B cell (primary cell): ENCODE measurements around the gene CADM1. TPM values are rescaled to one million over a fixed set of nuclear protein-coding genes. Genes with fewer than 3 reads are reported as not detected.

ENCODE experiments used
- ATAC-seq: fragments of 200-7000 bp; cut with Tn5 transposase; one replicate; pipeline ENCODE4 v1.10.0; 2021; ENCODE audit warnings: low read depth, mild to moderate bottlenecking, moderate number of reproducible peaks, moderate library complexity
- CTCF ChIA-PET: fragments of 350-600 bp; sonication (Branson Sonifier 250); formaldehyde crosslinking; loops from one replicate; lab custom pipeline; 2021; ENCODE audit warnings: antibody characterized with exemption, inconsistent platforms; lab: Charles Lee
- POLR2A ChIA-PET: fragments of 350-600 bp; sonication (Branson Sonifier 250); formaldehyde crosslinking; loops from one replicate; lab custom pipeline; 2021; ENCODE audit warnings: antibody characterized with exemption; lab: Charles Lee
- DNase-seq: peaks from one replicate; pipeline ENCODE4 v3.0.0; 2013
- H2AFZ ChIP-seq: 2 replicates; pipeline ENCODE4 v1.6.1; 2012; ENCODE audit warnings: mild to moderate bottlenecking, low read depth, low read length; ENCODE audit not compliant: insufficient read depth, poor library complexity, severe bottlenecking
- H3K27ac ChIP-seq, 2 donors: 1 replicate in 1 of 2; 2 replicates in 1 of 2; pipeline ENCODE4 v1.5.1; 2012 to 2013; ENCODE audit warnings: low read length in 2 of 2, mild to moderate bottlenecking in 2 of 2, moderate library complexity in 1 of 2
- H3K27me3 ChIP-seq, 4 experiments: fragments of 200-600 bp in 1 of 4; sonication (generic) in 1 of 4; replicated peaks in 1 of 4; 1 replicate in 2 of 4; 2 replicates in 2 of 4; pipeline versions ENCODE4 v1.6.1 to v1.7.0; 2013 to 2016; ENCODE audit warnings: low read length in 3 of 4, mild to moderate bottlenecking in 2 of 4, mixed read lengths in 1 of 4, moderate library complexity in 1 of 4; ENCODE audit not compliant: insufficient read depth in 4 of 4, control insufficient read depth in 3 of 4; ENCODE audit errors: control extremely low read depth in 1 of 4
- H3K36me3 ChIP-seq, 2 experiments: replicated peaks in 1 of 2; 1 replicate in 1 of 2; 2 replicates in 1 of 2; pipeline versions ENCODE4 v1.6.1 to v1.7.1; 2013; ENCODE audit warnings: low read length in 1 of 2; ENCODE audit not compliant: insufficient read depth in 2 of 2, control insufficient read depth in 1 of 2; ENCODE audit errors: control extremely low read depth in 1 of 2, extremely low read depth in 1 of 2
- H3K4me1 ChIP-seq, 2 donors: fragments of 200-600 bp in 1 of 2; sonication (generic) in 1 of 2; 1 replicate in 1 of 2; 2 replicates in 1 of 2; pipeline versions ENCODE4 v1.5.1 to v1.6.1; 2013 to 2017; ENCODE audit warnings: low read length in 2 of 2; ENCODE audit not compliant: control insufficient read depth in 2 of 2, insufficient read depth in 2 of 2
- H3K4me2 ChIP-seq: replicated peaks from 2 replicates; pipeline ENCODE3; 2012; ENCODE audit warnings: mild to moderate bottlenecking, low read depth, low read length; ENCODE audit not compliant: poor library complexity, severe bottlenecking
- H3K4me3 ChIP-seq, 5 experiments: fragments of 200-600 bp in 1 of 5; sonication (generic) in 1 of 5; 1 replicate in 3 of 5; 2 replicates in 2 of 5; pipeline versions ENCODE4 v1.5.1 to v1.7.0; 2011 to 2016; ENCODE audit warnings: low read length in 4 of 5, mild to moderate bottlenecking in 4 of 5, low read depth in 2 of 5, control low read depth in 1 of 5, moderate library complexity in 1 of 5; ENCODE audit not compliant: insufficient read depth in 1 of 5; ENCODE audit errors: control extremely low read depth in 1 of 5, extremely low read depth in 1 of 5
- H3K79me2 ChIP-seq: fragments of 200-600 bp; sonication (generic); one replicate; pipeline ENCODE4 v1.6.0; 2016; ENCODE audit warnings: low read length; ENCODE audit not compliant: control insufficient read depth, insufficient read depth
- H3K9ac ChIP-seq: fragments of 200-600 bp; sonication (generic); 2 replicates; pipeline ENCODE4 v1.6.1; 2017; ENCODE audit warnings: mild to moderate bottlenecking, low read length, moderate library complexity
- H3K9me3 ChIP-seq, 3 donors: one replicate each; pipeline versions ENCODE4 v1.6.1 to v1.7.1; 2013; ENCODE audit warnings: low read length in 2 of 3; ENCODE audit not compliant: control insufficient read depth in 2 of 3, insufficient read depth in 1 of 3; ENCODE audit errors: control extremely low read depth in 1 of 3
- H4K20me1 ChIP-seq: 2 replicates; pipeline ENCODE4 v1.6.0; 2012; ENCODE audit warnings: mild to moderate bottlenecking, low read length; ENCODE audit not compliant: insufficient read depth, control insufficient read depth, poor library complexity, severe bottlenecking
- H3K27ac Mint-ChIP-seq: one replicate; pipeline ENCODE4 v1.8.0; 2021; ENCODE audit warnings: mixed read lengths
- H3K27me3 Mint-ChIP-seq: one replicate; pipeline ENCODE4 v1.8.0; 2021; ENCODE audit warnings: mixed read lengths
- H3K4me1 Mint-ChIP-seq: one replicate; pipeline ENCODE4 v1.8.0; 2021; ENCODE audit warnings: mixed read lengths
- H3K4me3 Mint-ChIP-seq: one replicate; pipeline ENCODE4 v1.8.0; 2021; ENCODE audit warnings: mixed read lengths
- H3K9me3 Mint-ChIP-seq: one replicate; pipeline ENCODE4 v1.8.0; 2022; ENCODE audit warnings: mixed read lengths; ENCODE audit not compliant: insufficient read depth
- EZH2 ChIP-seq: IDR thresholded peaks from 2 replicates; pipeline ENCODE4 v1.6.1; 2012; ENCODE audit warnings: borderline replicate concordance, low read depth, mild to moderate bottlenecking, moderate library complexity, low read length; ENCODE audit not compliant: insufficient read depth, poor library complexity, severe bottlenecking
- WGBS: methylation state at CpG from one replicate; pipeline ENCODE4 v1.1.5; 2013; ENCODE audit warnings: missing lambda C conversion rate; ENCODE audit not compliant: insufficient coverage; 5-methylcytosine and 5-hydroxymethylcytosine counted together
- intact Hi-C: fragments of 100-400 bp; cut with micrococcal nuclease; formaldehyde crosslinking; loops from one replicate; pipeline ENCODE4 v1.10.0; 2022
- polyA plus RNA-seq: library from polyadenylated mRNA; depleted of rRNA; stranded (reverse); fragments of >200 nt; gene quantifications from 2 replicates; pipeline ENCODE4 v1.2.3, GENCODE V29; 2012
- total RNA-seq, 2 donors: library from RNA; stranded (reverse); fragments of 120-200 nt in 1 of 2; gene quantifications; 1 replicate in 1 of 2; 2 replicates in 1 of 2; pipeline versions ENCODE4 v1.2.3 to v1.2.4, GENCODE V29; 2013 to 2022
- TF ChIP-seq, protein P1 (sequence below): fragments of 200-600 bp; IDR thresholded peaks from one replicate; pipeline ENCODE4 v1.8.0; 2022; ENCODE audit warnings: antibody characterized with exemption, mild to moderate bottlenecking

The CADM1 gene
- total and polyA plus RNA-seq, 2 donors (not counting 1 experiment from before 2014, with no cell fraction given), result 0.43 to 0.49 TPM

DNA sequence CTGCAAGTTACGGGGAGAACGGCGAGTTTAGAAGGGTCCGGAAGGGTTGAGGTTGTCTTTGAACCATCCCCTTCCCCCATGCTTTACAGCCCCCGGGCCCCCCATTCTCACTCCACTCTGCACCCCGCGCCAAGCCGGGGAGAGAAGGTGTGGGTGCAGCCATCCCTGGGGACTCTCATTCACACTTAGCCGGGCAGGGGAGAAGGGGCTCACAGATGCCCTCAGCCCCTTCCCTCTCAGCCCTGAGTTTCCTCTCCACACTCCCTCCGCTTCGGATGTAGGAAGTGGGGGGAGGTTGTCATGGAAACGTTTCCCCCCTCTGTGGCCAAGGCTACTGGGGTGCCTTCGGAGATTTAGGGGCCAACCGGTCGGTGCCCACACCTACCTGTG is 334 bp downstream of the CADM1 start:
- no peak overlapping the region for H3K27ac ChIP-seq
- H3K4me3 ChIP-seq, result peak overlapping the region in 3 of 5 experiments; percentile 23 to 30 (median 29)
- peaks cover 0 to 51% (median 48%) of the 10 kb centered on the region in 4 experiments for H3K27me3 ChIP-seq
- peaks cover 0 to 32% (median 2%) of the 10 kb centered on the region in 3 donors for H3K9me3 ChIP-seq
- intact Hi-C loops, result no loop called here
- peak overlapping the region; percentile 63 for H3K4me2 ChIP-seq
- peaks cover 7% of the 10 kb centered on the region for H3K4me1 Mint-ChIP-seq
- DNase-seq, result no peak
- peak overlapping the region; percentile 10 for H3K9ac ChIP-seq
- no peaks in the 10 kb centered on the region for H3K36me3 ChIP-seq
- H4K20me1 ChIP-seq, result no peaks in the 10 kb centered on the region
- TF ChIP-seq, protein P1, sequence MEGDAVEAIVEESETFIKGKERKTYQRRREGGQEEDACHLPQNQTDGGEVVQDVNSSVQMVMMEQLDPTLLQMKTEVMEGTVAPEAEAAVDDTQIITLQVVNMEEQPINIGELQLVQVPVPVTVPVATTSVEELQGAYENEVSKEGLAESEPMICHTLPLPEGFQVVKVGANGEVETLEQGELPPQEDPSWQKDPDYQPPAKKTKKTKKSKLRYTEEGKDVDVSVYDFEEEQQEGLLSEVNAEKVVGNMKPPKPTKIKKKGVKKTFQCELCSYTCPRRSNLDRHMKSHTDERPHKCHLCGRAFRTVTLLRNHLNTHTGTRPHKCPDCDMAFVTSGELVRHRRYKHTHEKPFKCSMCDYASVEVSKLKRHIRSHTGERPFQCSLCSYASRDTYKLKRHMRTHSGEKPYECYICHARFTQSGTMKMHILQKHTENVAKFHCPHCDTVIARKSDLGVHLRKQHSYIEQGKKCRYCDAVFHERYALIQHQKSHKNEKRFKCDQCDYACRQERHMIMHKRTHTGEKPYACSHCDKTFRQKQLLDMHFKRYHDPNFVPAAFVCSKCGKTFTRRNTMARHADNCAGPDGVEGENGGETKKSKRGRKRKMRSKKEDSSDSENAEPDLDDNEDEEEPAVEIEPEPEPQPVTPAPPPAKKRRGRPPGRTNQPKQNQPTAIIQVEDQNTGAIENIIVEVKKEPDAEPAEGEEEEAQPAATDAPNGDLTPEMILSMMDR, result no peak
- TF ChIP-seq EZH2, result no peak
- peaks cover 18 to 31% of the 10 kb centered on the region in 2 donors for H3K4me1 ChIP-seq
- H3K27ac Mint-ChIP-seq, result no peak overlapping the region
- ATAC-seq, result no peak
- no peaks in the 10 kb centered on the region for H3K79me2 ChIP-seq
- H2AFZ ChIP-seq, result peak overlapping the region; percentile 32
- 2% methylated on average over 4 of the region's 15 CpGs for WGBS
- peaks cover 39% of the 10 kb centered on the region for H3K27me3 Mint-ChIP-seq
- H3K9me3 Mint-ChIP-seq, result no peaks in the 10 kb centered on the region
- CTCF ChIA-PET, result no interaction called here
- H3K4me3 Mint-ChIP-seq, result peak overlapping the region; percentile 64
- POLR2A ChIA-PET, result no interaction called here

DNA sequence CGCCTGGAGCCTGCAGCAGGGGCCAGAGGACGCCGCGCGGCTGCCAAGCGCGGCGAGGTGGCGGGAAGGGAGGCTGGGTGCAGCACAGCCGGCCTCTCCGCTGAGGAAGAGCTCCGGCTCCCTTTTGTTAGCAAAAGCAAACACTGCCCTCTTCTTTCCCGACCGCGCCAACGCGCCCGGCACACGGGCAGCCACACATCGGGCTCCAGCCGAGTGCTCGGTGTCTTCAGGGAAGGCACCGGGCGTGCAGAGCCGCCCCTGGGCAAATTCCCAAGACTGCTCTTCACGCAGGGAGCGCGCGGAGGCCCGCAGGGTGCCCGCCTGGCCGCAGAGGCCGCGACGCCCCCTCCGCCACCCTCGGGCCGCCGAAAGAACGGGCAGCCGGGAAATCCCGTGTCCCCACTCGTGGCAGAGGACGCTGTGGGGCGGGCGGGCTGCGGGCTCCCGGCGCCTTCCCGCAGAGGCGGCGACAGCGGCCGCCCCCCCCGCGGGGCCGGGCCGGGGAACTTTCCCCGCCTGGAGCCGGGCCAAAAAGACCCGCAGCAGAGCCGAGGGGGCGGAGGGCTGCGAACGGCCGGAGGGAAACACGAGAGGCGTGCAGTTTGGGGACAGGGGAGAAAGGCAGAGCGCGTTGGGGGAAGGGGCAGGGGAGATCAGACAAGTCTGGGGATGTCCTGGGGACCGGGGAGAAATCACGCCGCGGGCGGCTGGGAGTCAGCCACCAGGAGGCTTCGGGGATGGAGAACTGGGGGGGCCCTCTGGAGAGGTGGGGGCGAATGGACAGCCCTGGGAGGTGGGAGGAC is 931 bp downstream of the CADM1 start:
- TF ChIP-seq, protein P1, result no peak
- TF ChIP-seq EZH2, result peak; percentile 31
- DNase-seq (peak; percentile 17), ATAC-seq (no peak)
- Histone ChIP-seq H3K36me3 (no peaks in the 10 kb centered on the region), H3K27ac (no peak overlapping the region), H4K20me1 (no peaks in the 10 kb centered on the region), H2AFZ (peak overlapping the region; percentile 17), H3K9me3 (peaks cover 0 to 32% (median 2%) of the 10 kb centered on the region in 3 donors), H3K27me3 (peaks cover 0 to 51% (median 48%) of the 10 kb centered on the region in 4 experiments), H3K4me1 (peaks cover 18 to 31% of the 10 kb centered on the region in 2 donors), H3K79me2 (no peaks in the 10 kb centered on the region), H3K4me3 (no peak overlapping the region), H3K9ac (no peak overlapping the region), H3K4me2 (peak overlapping the region; percentile 63)
- Mint-ChIP-seq H3K27me3 (peaks cover 40% of the 10 kb centered on the region), H3K27ac (no peak overlapping the region), H3K4me1 (peaks cover 7% of the 10 kb centered on the region), H3K9me3 (no peaks in the 10 kb centered on the region), H3K4me3 (peak overlapping the region; percentile 64)
- intact Hi-C loops, result no loop called here
- CTCF ChIA-PET, result no interaction called here
- POLR2A ChIA-PET, result no interaction called here
- WGBS, result 3% methylated on average over 76 of the region's 77 CpGs
